Retina (tissue), 1 donor: ENCODE data around the gene DNAJC5G.
"Not testable (repeated sequence)": the region's sequence is repeated elsewhere in the genome, so short reads cannot be mapped to it uniquely, and the experiment has no call there.

ENCODE experiments used
- DNase-seq: peaks from one replicate; pipeline ENCODE4 v3.0.0-alpha.2; 2016

DNAJC5G gene

GRCh38 chr2:27281855-27282559, 6.8 kb downstream of the DNAJC5G start, which contains the start of gene TRIM54:
TSS of gene TRIM54 (plus strand) at chr2:27282429. CDS start at chr2:27282732, 303 bp downstream.
- DNase-seq = no peak

GRCh38 chr2:27282892-27283291, 7.7 kb downstream of the DNAJC5G start:
- DNase-seq = no peak

DNA sequence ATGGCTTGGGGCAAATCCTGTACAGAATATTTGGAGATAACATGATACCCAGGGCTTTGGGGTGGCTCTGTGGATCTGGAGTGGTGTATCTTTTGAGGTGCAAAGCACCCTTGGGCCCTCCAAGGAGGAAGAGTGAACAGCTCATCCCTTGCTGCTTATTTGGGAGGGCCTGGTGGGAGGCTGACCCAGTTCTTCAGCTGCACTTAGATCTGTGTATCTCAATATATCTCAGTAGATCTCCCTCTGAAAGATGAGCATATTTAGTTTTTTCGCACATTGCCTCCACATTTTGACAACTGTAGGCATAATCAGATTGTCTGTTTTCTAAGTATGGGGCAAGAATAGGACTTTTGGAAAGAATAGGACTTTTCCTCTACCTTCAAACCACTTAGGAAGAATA, 9.8 kb downstream of the DNAJC5G start:
- no peak for DNase-seq

- no peak for DNase-seq
Observed at GRCh38 chr2:27285481-27285880, 10.2 kb downstream of the DNAJC5G start.

GRCh38 chr2:27288610-27289009, 13.4 kb downstream of the DNAJC5G start:
- no peak for DNase-seq

DNA sequence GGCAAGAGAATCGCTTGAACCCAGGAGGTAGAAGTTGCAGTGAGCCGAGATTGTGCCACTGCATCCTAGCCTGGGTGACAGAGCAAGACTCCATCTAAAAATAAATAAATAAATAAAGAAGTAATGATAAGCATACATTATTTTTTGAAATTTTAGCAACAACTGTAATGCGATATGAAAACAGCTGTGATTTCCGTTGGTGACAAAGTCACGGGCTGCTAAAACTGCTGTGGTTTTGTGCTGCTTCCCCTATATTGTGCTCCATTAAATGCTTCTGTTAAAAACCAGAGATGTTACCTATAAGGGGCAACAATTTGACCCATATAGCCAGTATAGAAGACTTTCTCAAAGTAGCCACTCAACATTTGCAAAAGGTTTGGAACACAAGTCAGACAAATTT, 15.3 kb downstream of the DNAJC5G start:
- DNase-seq = no peak

GRCh38 chr2:27291865-27292264, 16.6 kb downstream of the DNAJC5G start:
- no peak for DNase-seq

GRCh38 chr2:27294928-27295327, 19.7 kb downstream of the DNAJC5G start:
- DNase-seq = no peak

DNA sequence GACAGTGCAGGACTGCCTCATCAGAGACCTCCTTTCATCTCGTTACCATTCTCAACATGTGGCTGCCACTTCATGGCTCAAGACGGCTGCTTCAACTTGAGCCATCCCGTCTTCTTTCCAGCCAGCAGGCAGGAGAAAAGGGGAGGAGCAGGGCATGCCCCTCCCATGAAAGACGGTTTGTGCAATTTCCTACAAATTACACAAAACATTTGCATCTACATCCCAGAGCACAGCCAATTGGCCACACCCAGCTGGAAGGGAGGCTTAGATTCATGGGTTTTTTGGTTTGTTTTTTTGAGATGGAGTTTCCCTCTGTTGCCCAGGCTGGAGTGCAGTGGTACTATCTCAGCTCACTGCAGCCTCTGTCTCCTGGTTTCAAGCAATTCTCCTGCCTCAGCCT, 21.2 kb downstream of the DNAJC5G start:
- DNase-seq = no peak

DNA sequence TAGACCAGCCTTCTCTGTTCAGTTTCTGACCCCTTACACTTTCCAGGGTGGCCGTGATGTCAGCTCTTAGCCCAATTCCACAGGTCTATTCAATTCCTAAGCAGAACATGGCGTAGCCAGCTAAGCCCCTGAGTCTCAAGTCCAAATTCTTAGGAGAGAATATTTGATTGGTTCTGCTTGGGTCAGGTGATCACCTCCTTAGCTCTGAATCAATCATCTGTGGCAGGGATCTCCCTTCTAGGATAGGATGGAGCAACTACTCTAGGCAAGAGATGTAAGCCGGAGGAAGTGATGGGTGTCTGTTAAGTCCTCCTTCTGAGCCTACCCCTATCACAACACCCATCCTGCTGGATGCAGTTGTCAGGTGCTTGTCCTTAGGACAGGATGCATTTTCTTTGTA, 22.0 kb downstream of the DNAJC5G start:
- no peak for DNase-seq

GRCh38 chr2:27298391-27299080, 23.3 kb downstream of the DNAJC5G start:
- DNase-seq = no peak

DNA sequence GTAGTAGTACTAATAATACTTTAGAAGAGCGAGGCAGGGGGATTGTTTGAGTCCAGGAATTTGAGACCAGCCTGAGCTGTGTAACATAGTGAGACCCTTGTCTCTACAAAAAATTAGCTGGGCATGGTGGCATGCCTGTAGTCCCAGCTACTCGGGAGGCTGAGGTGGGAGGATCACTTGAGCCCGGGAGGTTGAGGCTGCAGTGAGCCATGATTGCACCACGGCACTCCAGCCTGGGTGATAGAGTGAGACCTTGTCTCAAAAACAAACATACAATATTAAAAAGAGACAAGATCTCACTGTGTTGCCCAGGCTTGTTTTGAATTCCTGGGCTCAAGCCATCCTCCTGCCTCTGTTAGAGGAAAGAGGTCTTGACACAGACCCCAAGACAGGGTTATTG, 25.4 kb downstream of the DNAJC5G start:
- not testable (repeated sequence) for DNase-seq

GRCh38 chr2:27303093-27304025, 28.1 kb downstream of the DNAJC5G start:
- peak; percentile 57 for DNase-seq

DNA sequence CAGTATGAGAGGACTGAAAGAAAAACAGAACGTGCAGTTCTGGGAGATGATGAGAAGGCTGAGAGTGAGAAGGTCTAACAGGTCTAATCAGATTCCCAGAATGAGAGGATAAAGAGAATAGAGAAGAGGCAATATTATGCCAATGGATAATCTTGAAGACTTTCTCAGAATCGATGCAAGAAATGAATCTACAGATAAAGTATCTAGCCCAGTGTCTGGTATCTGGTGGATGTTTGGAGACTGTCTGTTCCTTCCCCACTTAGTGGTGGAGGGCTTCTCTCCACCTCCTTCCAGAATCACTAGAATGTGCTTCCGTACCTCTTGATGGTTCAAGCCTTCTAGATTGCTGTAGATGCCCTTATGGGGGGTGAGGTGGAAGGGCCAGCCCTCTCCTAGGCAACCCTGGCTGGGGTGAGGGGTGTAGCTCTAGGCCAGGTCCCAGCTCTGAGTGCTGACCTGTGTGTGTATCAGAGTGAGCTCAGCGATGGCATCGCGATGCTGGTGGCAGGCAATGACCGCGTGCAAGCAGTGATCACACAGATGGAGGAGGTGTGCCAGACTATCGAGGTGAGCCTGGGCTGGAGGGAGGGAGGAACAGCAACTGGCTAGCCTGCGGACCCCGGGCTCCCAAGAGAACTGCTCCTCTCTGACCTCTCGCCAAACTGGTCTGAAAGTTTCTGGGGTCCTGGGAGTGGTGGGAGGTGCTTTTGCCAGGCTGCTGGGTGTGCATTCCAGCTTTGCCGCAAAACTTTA, 29.4 kb downstream of the DNAJC5G start:
- no peak for DNase-seq

DNA sequence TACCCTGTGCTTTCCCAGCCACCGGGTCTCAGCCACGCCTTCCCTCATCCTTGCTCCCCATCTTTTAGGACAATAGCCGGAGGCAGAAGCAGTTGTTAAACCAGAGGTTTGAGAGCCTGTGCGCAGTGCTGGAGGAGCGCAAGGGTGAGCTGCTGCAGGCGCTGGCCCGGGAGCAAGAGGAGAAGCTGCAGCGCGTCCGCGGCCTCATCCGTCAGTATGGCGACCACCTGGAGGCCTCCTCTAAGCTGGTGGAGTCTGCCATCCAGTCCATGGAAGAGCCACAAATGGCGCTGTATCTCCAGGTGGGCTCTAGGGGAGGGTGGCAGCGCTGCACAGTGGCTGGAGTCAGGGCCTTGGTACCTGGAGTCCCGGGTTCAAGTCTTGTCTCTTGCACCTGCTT, 30.3 kb downstream of the DNAJC5G start:
- no peak for DNase-seq

DNA sequence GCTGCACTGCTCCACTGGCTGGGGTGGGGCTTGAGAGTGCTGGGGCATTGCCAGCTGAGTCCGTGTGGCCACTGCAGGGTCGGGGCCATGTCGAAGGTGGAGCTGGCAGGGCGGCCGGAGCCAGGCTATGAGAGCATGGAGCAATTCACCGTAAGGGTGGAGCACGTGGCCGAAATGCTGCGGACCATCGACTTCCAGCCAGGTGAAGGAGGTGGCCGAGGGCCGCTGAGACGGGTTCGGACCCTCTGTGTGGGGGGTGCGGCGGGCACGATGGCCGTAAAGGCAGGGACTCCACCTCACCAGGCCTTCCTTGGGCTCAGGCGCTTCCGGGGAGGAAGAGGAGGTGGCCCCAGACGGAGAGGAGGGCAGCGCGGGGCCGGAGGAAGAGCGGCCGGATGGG, 30.9 kb downstream of the DNAJC5G start:
- DNase-seq = peak; percentile 25

DNA sequence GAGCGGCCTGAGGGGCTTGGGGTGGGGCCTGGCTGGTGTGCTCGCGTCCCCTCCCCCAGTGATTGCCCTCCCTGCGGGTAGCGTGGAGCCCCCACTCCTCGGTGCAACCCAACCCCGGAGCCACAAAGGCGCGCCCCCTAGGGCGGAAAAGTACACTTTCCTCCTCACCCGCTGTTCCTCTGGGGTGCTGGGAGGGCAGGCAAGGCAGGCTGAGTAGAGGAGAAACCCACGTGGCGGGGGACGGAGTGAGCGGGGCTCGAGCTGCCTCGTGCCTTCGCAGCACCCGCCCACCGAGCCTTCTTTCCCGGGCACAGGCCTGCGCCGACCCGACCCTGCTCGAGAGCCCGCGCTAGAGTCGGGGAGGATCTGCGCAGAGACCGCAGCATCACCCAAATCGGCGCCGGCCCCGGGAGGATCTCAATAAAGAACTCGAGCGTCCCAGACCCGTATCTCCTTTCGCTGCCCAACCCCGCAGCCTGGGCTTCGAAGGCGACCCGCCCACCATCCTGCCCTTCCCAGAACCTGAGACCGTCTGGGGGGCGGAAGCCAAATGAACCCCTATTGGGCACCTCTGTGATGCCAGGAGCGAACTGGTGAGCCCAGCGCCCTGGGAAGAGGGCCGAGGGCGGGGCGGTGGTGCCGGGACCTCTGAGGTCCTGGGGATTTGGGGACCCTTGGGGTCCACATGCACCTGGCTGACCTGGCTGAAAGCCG, 31.5 kb downstream of the DNAJC5G start:
- peak; percentile 56 for DNase-seq

- DNase-seq = peak; percentile 18
Observed at GRCh38 chr2:27307287-27307544, 32.0 kb downstream of the DNAJC5G start.

DNA sequence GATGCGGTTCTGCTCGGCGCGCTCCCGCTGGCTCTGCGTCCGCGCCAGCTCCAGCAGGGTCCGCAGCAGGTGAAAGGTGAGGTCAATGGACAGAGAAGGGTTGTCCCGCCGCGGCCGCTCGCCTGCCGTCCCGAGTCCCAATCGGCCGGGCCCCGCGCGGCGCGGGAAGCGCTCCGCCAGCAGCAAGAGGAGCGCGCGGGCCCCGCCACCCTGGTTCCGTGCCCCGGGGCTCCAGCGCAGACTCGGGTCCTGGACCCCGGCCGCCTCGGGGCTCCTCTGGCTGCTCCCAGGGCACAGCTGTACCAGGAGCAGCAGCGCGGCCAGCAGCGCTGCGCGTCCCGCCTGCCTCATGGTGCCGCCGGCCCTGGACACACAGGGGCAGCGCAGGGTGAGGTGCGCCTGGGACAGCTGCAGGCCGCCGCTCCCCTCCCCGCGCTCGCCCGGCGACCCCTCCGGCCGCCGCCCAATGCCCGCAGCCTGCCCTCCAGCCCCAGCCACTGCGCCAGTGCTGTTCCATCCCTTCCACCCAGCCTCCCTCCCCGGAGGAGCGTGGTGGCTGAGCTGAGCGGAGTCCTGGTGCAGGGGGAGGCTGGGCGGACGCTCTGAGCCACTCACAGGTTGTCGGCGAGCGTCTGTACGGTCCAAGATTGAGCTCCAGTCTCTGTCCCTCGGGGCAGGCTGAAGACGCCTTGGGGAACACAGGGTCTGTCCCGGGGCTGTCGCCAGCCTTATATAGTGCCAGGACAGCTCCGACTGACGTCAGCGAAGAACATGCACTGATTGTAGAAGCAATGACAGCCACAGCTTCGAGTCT, 32.5 kb downstream of the DNAJC5G start:
- DNase-seq = peak; percentile 67

- DNase-seq = no peak
Observed at GRCh38 chr2:27308359-27308881, 33.2 kb downstream of the DNAJC5G start, which contains the start of gene UCN. TSS of gene UCN (minus strand) at chr2:27308445. CDS start at chr2:27307895, 550 bp downstream.

- DNase-seq = no peak
Observed at GRCh38 chr2:27309651-27310050, 34.4 kb downstream of the DNAJC5G start.
